HG03045 (cell line): ENCODE data around the gene THSD4.
"Not testable (repeated sequence)": the region's sequence is repeated elsewhere in the genome, so short reads cannot be mapped to it uniquely, and the experiment has no call there.

ENCODE experiments used
- ATAC-seq: cut with Tn5 transposase; IDR thresholded peaks from one replicate; pipeline ENCODE4 v1.9.1; 2021; ENCODE audit warnings: mild to moderate bottlenecking, moderate library complexity; ENCODE audit not compliant: unreplicated experiment

THSD4 gene

GRCh38 chr15:71252044-71252739, 136.9 kb downstream of the THSD4 start:
- ATAC-seq = no peak

GRCh38 chr15:71252740-71253047, 137.4 kb downstream of the THSD4 start:
- no peak for ATAC-seq

- ATAC-seq = no peak
Measured at GRCh38 chr15:71254491-71254890, 139.2 kb downstream of the THSD4 start.

- no peak for ATAC-seq
Measured at GRCh38 chr15:71256934-71257664, 141.8 kb downstream of the THSD4 start.

- ATAC-seq = no peak
Measured at GRCh38 chr15:71259866-71260265, 144.6 kb downstream of the THSD4 start.

GRCh38 chr15:71261418-71261817, 146.1 kb downstream of the THSD4 start:
- no peak for ATAC-seq

- no peak for ATAC-seq
Measured at GRCh38 chr15:71261909-71262308, 146.6 kb downstream of the THSD4 start.

GRCh38 chr15:71262599-71262998, 147.3 kb downstream of the THSD4 start:
- ATAC-seq = no peak

- ATAC-seq = not testable (repeated sequence)
Measured at GRCh38 chr15:71265606-71266005, 150.3 kb downstream of the THSD4 start.

- ATAC-seq = no peak
Measured at GRCh38 chr15:71271327-71271726, 156.1 kb downstream of the THSD4 start.

- no peak for ATAC-seq
Measured at GRCh38 chr15:71272932-71273331, 157.7 kb downstream of the THSD4 start.

GRCh38 chr15:71273731-71274447, 158.6 kb downstream of the THSD4 start:
- no peak for ATAC-seq

- ATAC-seq = no peak
Measured at GRCh38 chr15:71274448-71274798, 159.2 kb downstream of the THSD4 start.

- ATAC-seq = no peak
Measured at GRCh38 chr15:71275098-71275497, 159.8 kb downstream of the THSD4 start.

GRCh38 chr15:71275566-71276335, 160.5 kb downstream of the THSD4 start:
- ATAC-seq = no peak

- ATAC-seq = no peak
Measured at GRCh38 chr15:71276336-71276665, 161.0 kb downstream of the THSD4 start.

- no peak for ATAC-seq
Measured at GRCh38 chr15:71278989-71279756, 163.9 kb downstream of the THSD4 start.

GRCh38 chr15:71279757-71280141, 164.5 kb downstream of the THSD4 start:
- no peak for ATAC-seq

GRCh38 chr15:71280206-71280605, 164.9 kb downstream of the THSD4 start:
- ATAC-seq = no peak

GRCh38 chr15:71281256-71281655, 166.0 kb downstream of the THSD4 start:
- no peak for ATAC-seq

- no peak for ATAC-seq
Measured at GRCh38 chr15:71282076-71282475, 166.8 kb downstream of the THSD4 start.
